HG03442 (cell line): ENCODE measurements around the gene WSCD2.

ENCODE experiments used
- ATAC-seq: cut with Tn5 transposase; IDR thresholded peaks from one replicate; pipeline ENCODE4 v1.9.1; 2021; ENCODE audit warnings: mild to moderate bottlenecking, moderate library complexity; ENCODE audit not compliant: unreplicated experiment

WSCD2 gene

DNA sequence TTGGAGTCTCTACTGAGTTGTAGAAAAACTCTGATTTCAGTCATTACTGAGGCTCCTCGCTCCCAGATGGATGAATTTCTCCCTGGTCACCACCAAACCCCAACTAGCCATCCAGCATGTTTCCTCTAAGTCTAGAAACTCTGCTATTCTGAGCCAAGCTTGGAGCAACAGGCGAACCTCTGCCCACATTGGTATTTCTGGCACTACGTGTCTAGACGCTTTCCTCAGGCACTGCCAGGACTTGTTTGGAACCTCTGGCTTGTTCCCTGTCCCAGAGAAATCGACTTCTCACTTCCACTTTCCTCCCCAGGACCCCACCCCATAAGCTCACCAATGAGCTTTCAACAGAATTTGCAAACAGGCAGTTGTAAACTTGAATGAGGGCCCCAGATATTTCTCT is 27.6 kb downstream of the WSCD2 start:
- ATAC-seq: no peak

DNA sequence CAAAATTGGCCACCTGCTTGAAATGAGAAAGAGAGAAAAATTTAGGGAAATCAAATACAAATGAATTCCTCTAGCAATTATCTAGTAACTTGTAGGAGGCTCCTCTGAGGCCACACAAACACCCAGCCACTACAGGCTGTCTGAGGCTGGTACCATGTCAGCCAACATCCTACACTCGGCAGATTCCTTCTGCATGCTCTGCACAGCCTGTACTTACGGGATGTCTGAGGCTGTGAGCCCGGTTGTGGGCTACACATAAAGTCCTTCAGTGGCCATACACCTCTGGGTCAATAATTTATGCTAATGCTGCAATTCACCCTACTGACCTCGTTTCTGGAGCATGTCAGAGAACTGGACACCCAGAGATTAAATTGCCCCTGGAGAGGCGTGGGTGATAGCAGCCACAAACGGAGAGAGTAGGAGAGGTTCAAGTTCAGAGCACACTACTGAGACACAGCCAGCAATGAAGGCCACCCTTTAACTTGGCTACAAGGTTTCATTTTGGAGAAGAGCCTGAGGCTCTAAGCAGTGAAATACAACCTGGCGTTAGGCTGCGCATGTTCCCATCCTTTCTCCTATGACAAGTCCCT is 28.9 kb downstream of the WSCD2 start:
- no peak for ATAC-seq

DNA sequence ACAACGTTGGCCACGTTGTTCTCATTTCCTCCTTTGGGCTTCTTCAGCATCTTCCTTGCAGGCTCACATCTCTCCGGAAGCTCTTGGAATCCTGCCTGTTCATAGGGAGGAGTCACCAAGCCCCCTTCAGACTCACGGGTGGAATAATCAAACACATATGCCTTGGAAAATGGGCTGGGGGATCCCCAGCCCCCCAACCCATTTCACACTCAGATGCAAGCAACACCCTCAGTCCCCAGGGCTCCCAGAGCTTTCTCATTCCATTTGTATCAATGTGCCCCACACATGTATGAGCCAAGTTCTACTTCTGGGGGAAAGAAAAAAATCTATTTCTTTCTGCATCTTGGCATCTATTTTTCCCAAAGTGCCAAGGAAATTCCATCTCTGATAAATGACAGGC is 33.1 kb downstream of the WSCD2 start:
- no peak for ATAC-seq

DNA sequence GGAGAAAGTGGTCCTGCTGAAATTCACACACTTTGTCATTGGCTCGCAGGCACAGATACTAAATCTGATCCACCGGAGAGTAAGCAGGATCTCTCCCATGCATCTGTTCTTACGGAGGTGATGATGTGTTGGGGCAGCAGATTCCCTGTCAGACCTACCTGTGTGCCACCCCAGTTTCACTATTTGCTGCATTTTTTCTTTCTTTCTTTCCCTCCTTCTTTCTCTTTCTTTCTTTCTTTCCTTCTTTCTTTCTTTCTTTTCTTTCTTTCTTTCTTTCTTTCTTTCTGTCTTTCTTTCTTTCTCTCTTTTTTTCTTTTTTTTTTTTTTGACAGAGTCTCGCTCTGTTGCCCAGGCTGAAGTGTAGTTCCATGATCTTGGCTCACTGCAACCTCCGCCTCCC is 37.4 kb downstream of the WSCD2 start:
- ATAC-seq: no peak

DNA sequence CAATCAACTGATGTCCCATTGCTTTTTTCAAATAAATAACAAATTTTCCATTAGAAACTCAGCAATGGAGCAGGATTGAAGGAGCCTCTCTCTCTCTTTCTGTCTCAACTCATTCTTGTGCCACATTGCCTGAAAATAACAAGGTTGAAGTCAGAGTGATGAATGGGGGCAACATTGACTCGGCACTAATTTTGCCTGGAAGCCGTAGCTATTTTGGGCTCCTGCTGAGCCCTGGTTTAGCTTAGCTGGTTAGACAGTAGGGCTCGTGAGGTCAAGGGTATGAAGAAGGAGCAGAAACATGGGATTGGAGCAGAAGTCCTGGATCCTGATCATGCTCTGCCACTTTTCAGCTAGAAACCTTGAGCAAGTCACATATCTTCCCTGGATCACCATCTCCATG is 38.9 kb downstream of the WSCD2 start:
- no peak for ATAC-seq

DNA sequence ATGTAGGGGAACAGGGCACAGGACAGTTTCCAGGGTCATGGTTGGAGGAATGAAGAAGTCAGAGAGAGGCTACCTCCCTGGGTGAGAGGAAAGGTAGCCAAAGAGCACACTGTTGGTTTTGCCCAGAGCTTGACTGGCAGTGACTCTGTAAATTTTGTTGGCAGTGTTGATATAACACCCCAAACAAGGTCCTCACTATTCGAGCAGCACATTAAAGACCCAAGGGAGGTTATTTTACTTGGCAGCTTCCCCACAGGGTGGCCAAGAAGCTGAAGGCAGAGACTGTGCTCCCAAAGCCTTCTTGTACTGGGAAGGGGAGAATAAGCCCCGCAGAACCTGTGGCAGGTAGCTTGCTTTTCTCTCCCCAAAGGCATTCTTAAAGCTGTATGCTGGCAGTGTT is 40.6 kb downstream of the WSCD2 start:
- ATAC-seq: no peak

DNA sequence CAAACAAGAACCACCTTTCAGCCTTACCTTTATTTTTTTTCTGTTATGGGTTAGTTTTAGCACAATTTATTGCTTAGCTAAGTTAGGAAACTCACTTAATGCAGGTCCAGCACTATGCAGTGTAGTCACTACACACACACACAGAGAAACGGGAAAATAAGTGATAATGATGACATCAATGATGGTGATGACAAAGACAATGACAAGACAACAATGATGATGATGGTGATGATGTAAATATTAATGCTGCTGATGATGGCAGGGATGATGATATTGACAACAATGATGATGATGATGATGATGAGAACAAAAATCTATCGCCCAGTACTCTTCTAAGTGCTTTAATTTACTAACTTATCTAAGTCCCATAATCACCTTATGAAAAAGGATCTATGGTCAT is 41.1 kb downstream of the WSCD2 start:
- ATAC-seq: no peak

DNA sequence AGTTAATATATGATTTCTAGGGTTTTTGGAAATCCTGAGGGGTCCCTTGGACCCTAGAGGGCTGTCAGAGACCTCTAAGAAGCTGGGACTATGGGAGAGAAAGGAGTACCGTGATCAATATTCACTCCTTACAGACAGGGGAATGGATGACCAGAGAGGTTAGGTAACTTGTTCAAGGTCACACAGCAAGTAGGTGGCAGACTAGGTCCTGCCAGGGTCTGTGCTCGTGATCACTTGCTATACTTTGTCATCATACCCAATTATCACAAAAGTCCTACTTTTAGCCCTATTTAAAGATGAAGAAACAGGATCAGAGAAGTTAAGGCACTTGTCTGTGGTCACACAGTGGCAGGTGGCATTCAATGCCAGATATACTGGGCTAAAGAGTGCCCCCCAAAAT is 42.9 kb downstream of the WSCD2 start:
- ATAC-seq: no peak

DNA sequence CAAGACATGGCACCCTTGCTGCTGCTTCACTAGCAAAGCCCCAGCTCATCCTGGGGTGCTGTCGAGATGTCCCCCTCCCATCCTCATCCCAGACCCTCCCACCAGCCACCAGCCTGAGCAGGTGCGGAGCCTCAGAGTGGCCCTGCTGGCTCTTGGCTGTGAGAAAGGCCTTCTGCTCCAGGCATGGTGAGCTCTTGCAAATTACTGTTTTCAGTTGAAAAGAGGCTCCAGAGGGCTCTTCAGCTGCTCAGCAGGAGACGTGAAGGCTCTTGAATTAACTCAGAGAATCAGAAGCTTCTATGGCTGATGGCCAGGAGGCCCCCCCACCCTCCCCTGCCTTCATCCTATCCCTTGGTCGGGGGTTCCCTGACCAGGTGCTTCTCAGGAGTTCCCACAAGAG is 44.1 kb downstream of the WSCD2 start:
- ATAC-seq: no peak

DNA sequence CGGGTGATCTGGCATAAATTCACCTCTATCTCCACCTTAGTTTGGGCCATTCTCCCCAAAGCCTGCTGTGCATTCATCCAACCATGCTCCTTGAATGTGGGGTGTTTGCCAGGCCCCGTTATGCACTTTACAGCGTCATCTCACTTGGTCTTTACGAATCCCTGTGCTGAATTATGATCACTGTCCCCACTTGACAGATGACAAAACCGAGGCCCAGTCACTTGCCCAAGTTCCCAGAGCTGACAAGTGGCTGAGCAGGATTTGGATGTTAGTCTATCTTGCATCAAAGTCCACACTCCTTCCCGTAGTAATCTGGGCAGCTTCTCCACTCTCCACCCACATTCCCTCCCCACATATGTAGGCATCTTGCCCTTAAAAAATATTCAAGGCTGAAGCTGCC is 44.8 kb downstream of the WSCD2 start:
- ATAC-seq: no peak

DNA sequence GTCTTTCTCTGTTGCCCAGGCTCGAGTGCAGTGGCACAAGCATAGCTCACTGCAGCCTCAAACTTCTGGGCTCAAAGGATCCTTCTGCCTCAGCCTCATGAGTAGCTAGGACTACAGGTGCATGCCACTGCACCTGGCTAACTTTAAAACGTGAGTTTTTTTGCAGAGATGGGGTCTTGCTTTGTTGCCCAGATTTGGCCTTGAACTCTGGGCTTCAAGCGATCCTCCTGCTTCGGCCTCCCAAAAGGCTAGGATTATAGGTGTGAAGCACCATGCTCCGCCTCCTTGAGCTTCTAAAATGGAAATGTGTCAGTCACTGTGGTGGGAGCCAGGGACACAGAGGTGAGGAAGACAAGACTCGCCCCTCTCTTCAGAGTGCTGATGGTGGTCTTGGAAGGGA is 45.6 kb downstream of the WSCD2 start:
- ATAC-seq: no peak

DNA sequence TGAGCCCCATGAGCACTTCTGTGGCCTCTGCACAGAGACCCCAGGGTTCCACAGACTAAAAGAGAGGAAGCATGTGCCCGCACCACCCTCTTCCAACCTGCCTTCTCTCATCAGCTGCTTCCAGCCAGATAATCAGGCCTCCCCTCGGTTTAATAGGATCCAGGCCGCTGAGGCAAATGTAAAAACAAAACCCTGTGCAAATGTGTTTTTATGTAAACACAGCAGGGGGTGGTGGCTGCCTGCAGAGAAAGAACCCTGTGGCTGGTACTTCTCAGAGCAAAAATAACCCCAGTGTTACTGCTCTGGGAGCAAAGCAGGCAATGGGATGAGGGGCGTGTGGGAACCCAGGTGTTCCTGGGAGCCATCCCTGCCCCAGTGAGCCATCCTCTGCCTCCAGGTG is 46.2 kb downstream of the WSCD2 start:
- no peak for ATAC-seq

DNA sequence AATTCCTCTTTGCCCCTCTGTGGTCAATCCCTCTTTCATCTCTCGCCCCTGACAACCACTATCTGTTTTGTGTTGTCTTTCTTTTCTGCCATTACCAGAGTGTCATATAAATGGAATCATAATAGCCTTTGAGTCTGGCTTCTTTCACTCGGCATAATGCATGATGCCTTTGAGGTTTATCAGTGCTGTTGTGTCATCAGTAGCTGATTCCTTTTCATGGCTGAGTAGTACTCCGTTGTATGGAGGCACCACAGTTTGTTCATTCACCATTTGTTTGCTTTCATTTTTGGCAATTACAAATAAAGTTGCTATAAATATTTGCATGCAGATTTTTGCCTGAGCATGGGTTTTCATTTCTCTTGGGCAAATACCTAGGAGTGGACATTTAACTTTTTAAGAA is 47.2 kb downstream of the WSCD2 start:
- ATAC-seq: no peak

DNA sequence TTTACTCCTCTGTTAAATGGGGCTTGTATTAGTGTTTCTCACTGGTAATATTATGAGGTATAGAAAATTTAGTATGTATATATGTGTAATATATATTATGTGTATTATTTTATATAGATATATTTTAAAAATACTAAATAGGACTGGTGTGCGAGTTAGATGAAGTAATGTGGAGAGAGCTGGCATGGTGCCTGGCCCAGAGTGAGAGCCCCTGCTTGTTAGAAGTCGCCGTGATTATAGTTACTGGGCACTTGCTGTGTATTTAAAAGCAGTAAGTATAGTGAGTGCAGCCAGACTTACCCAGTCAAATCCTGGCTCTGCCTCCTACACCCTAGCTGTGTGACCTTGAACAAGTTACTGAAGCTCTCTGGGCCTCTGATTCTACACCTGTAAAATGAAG is 48.0 kb downstream of the WSCD2 start:
- ATAC-seq: no peak

DNA sequence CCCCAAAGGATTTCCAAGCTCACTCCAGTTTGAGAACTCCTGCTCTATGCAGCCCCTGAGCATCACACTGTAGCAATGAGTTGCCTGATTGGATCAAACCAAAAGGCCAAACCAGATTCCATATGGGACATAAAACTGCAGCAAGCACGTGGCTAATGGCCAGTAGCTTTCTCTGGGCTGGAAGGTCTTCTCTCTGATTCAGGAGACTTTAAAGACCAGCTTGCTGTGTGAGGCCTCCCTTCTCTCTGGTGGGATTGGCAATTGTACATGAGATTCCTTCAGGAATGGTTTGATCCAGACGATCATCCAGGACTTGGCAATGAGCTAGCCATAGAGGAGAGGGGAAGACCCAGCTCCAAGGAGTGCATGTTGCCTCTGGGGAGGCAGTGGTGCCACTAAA is 50.2 kb downstream of the WSCD2 start:
- no peak for ATAC-seq

DNA sequence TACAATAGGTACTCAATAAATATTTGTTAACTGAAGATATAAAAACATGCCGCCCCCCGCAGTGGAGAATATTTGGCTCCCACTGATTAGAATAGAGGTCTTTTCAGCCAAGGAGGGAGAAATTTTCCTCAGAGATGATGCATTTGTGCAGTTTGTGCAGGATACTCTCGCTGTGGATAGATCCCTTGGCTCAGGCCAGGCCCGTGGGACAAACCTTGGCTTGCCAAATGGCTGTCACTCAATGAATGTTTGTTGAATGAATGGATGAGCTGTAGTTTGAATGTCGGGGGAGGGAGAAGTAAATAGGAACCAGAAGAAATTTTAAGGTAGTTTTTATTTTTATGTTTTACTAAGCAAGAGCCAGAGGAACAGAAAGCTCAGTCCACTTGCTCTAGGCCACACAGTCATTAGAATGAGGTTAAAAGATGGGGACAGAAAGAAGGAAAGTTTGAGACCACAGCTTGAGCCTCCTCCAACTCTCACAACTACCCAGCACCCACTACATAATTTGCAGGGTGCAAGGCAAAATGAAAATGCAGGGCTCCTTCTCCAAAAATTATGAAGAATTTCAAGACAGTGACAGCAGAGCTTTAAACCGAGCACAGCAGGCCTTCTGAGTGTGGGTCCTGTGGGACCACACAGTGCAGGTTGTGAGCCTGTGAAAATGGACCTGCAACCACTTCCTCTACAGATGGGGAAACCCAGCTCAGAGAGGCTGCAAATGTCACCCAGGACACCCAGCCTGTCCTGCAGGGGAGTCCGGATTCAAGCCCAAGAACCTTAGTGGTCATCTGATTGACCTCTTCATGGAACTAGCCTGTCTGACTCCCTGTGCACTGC is 51.4 kb downstream of the WSCD2 start:
- ATAC-seq: no peak

DNA sequence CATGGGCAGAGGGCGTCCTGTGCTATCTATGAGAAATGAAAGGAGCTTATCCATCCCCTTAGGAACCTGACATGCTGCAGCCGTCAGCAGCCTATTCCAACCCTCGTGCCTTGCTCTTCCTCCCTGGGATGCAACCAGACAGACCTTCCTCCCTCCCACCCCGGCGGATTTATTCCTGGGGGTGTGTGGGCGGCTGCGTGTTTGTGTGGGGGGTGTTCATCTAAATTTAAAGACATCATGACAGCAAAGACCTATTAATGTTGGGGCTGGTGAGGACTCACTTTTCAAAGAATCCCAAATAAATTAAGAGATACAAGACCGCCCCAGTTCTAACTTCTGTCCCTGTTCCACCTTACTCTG is 52.0 kb downstream of the WSCD2 start:
- no peak for ATAC-seq

DNA sequence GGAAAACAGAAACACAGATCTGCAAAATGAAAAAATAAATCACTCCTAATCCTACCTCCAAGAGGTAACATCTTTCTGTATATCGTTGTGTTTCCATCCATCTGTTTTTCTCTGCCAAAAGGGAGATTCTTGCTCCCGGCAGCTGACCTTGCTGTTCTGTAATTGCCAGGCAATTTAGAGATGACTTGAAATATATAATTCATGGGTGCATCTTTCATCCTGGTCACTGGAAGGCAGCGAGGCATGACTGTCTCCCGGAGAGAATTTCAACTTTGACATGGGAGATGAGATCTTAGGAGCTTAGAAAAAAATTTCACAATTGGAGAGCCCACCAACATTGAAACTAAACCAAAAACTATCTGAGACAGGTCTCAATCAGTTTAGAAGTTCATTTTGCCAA is 53.0 kb downstream of the WSCD2 start:
- no peak for ATAC-seq

DNA sequence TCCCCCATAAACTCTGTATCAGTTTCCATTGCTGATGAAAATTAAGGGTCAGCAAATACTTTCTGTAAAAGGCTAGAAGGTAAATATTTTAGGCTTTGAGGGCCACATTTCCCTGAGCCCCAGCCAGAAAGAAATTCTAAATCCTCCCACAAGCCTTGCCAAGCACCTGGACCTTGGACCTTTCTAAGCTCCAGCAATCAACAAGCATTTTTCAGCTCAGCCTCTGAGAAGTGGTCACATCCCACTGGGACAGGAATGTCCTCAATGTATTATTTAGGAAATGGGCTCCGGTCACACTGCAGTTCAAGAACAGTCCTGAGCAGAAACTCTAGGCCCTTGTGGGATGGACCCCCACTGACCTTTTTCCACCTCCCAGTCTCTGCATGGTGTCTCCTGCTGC is 55.9 kb downstream of the WSCD2 start:
- no peak for ATAC-seq

DNA sequence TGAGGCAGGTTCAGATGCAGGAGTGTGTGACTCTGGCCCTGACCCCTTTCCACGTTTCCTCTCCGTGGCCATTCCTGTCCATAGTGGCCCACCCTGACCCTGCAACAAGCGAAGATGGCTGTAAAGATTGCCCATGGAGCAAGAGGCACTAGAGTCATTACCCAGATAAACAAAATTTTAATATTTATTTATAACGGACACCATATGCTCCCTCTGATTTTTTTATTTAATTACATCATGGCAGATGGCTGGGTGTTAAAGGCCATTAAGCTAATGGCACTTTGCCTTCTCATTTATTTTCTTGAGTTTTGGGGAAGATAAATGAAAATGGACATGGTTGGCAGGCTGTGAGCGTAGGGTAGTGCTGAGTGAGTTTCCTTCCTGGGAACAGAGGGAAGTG is 58.7 kb downstream of the WSCD2 start:
- ATAC-seq: no peak

DNA sequence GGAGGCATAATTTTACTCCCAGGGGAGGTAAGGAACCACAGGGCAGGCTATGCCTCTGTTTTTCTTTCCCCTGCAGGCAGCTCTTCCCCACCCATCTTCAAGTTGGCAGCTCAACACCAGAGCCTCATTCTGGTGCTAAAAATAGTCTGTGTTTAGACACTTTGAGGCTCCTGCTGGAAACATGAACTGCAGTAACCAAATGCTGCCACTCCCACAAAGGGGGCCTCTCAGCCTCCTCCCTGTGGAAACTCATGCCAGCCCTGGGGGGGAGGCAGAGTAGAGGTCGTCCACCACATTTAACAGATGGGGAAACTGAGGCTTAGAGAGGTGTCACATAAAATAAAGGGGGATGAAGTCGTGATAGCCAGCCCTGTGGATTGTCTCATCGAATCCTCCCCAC is 61.4 kb downstream of the WSCD2 start:
- ATAC-seq: no peak

DNA sequence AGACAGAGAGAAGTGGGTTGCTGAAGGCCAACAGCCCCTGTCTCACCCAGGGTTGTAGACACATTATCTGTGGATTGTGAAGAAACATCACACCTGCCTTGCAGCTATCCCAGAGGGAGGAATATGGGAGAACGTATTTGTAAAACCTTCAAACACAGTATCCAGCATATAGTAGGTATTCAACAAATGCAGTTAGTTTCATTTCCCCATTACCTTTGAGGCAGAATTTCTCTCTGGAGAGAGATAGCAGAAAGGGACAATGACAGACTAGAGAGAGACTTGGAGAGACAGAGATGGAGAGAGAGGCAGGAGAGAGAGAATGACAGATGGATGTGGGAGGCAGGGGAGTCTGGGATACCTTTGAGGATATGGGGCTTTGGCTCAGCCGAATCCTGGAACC is 62.0 kb downstream of the WSCD2 start:
- ATAC-seq: no peak

DNA sequence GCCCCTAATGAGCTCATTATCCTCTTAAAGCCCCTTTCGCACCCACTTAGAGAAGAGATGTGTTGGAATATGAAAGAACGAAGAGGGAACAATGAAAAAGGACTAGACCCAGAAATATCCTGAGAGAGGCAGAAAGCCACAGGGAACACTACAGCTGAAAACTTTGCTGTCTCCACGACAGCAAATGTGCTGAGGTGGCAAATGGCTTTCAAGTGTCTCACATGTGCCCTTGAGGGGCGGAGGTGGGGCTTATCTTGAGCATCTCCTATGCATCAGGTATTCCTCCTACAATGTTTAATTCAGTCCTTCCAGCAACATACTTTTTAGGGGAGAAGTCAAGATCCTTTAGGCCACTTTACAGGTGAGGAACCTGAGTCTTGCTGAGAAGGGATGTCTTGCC is 62.9 kb downstream of the WSCD2 start:
- no peak for ATAC-seq
